Fibroblast of skin of left biceps (primary cell): ENCODE data around the gene KRTAP20-3.

Source experiments
- DNase-seq, 2 experiments: peaks; one replicate each; pipeline ENCODE4 v3.0.0-alpha.2; 2013; ENCODE audit warnings: low read depth in 2 of 2

Gene KRTAP20-3

GRCh38 chr21:30684506-30684905 lies 41.8 kb downstream of the KRTAP20-3 start:
- no peak for DNase-seq

GRCh38 chr21:30689822-30690221 lies 47.2 kb downstream of the KRTAP20-3 start:
- DNase-seq: no peak
